ENCODE data around the gene TSPAN3. TPM values are rescaled to one million over a fixed set of nuclear protein-coding genes. Genes with fewer than 3 reads are reported as not detected.

TSPAN3 gene
- polyA plus RNA-seq, 1 donor, result 556 TPM

GRCh38 chr15:77009176-77009575 lies 61.7 kb downstream of the TSPAN3 start:
- Histone ChIP-seq H3K9me3 (ENCODE audit: control insufficient read depth, low read depth, low read length) (no peaks in the 10 kb centered on the region), H3K27ac (ENCODE audit: low read length) (no peak overlapping the region), H3K4me1 (ENCODE audit: control insufficient read depth, insufficient read depth, low read length) (no peaks in the 10 kb centered on the region), H3K4me3 (ENCODE audit: low read length) (no peak overlapping the region), H3K36me3 (ENCODE audit: control insufficient read depth, insufficient read depth, low read length) (no peaks in the 10 kb centered on the region), H3K27me3 (ENCODE audit: control insufficient read depth, insufficient read depth, low read length) (no peaks in the 10 kb centered on the region)
- DNase-seq, result no peak
- WGBS (ENCODE audit: insufficient coverage, low lambda C conversion rate), result no CpG with 5 or more reads among the region's 6 CpGs

DNA sequence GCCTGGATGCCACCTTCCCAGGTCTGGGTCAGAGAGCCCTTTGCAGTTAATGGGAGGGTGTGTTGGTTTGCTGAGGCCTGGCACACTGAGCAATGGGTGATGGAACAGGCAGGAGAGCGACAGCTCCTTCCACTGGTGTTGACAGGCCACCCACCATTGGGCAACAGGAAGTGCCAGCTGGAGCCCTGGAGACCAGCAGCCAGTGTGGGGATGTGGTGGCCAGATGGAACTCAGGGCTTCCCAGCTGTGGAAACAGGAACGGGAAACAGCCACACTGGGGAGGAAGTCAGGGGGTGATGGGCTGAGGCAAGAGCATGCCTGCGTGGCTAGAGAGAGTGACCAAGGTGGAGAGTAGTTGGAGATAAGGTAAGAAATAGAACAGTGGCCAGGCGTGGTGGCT lies 66.7 kb downstream of the TSPAN3 start:
- Histone ChIP-seq H3K27me3 (ENCODE audit: control insufficient read depth, insufficient read depth, low read length) (no peaks in the 10 kb centered on the region), H3K27ac (ENCODE audit: low read length) (no peak overlapping the region), H3K4me1 (ENCODE audit: control insufficient read depth, insufficient read depth, low read length) (no peaks in the 10 kb centered on the region), H3K9me3 (ENCODE audit: control insufficient read depth, low read depth, low read length) (no peaks in the 10 kb centered on the region), H3K4me3 (ENCODE audit: low read length) (no peak overlapping the region), H3K36me3 (ENCODE audit: control insufficient read depth, insufficient read depth, low read length) (no peaks in the 10 kb centered on the region)
- no peak for DNase-seq
- 72% methylated on average over 2 of the region's 4 CpGs for WGBS (ENCODE audit: insufficient coverage, low lambda C conversion rate)

GRCh38 chr15:77002954-77003912 lies 67.7 kb downstream of the TSPAN3 start:
- Histone ChIP-seq H3K4me3 (ENCODE audit: low read length) (no peak overlapping the region), H3K9me3 (ENCODE audit: control insufficient read depth, low read depth, low read length) (no peaks in the 10 kb centered on the region), H3K36me3 (ENCODE audit: control insufficient read depth, insufficient read depth, low read length) (no peaks in the 10 kb centered on the region), H3K4me1 (ENCODE audit: control insufficient read depth, insufficient read depth, low read length) (no peaks in the 10 kb centered on the region), H3K27ac (ENCODE audit: low read length) (no peak overlapping the region), H3K27me3 (ENCODE audit: control insufficient read depth, insufficient read depth, low read length) (no peaks in the 10 kb centered on the region)
- no peak for DNase-seq
- no CpG with 5 or more reads among the region's 16 CpGs for WGBS (ENCODE audit: insufficient coverage, low lambda C conversion rate)

DNA sequence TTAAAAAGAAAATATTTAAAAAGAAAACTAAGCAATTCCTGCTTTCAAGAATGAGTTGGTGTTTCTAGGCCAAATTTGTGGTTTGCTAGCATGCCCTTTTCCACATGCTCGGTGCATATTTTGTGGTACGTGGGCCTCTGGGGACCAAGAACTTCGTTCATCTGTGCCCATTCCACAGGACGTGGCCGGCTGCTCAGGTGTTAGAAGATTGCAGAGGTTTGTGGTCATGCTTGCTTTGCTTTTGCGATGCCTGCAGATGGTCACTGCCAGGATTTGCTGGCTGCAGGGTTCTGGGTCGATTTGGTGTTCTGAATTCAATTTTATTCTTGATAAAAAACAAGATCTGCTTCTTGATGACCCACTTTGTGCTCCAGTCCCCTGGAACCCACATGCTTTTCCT lies 68.5 kb downstream of the TSPAN3 start:
- no peaks in the 10 kb centered on the region for H3K36me3 ChIP-seq (ENCODE audit: control insufficient read depth, insufficient read depth, low read length)
- no peaks in the 10 kb centered on the region for H3K27me3 ChIP-seq (ENCODE audit: control insufficient read depth, insufficient read depth, low read length)
- no peaks in the 10 kb centered on the region for H3K4me1 ChIP-seq (ENCODE audit: control insufficient read depth, insufficient read depth, low read length)
- H3K9me3 ChIP-seq (ENCODE audit: control insufficient read depth, low read depth, low read length), result no peaks in the 10 kb centered on the region
- no peak overlapping the region for H3K27ac ChIP-seq (ENCODE audit: low read length)
- WGBS (ENCODE audit: insufficient coverage, low lambda C conversion rate), result no CpG with 5 or more reads among the region's 7 CpGs
- no peak overlapping the region for H3K4me3 ChIP-seq (ENCODE audit: low read length)
- no peak for DNase-seq

- DNase-seq, result no peak
- Histone ChIP-seq H3K27me3 (ENCODE audit: control insufficient read depth, insufficient read depth, low read length) (no peaks in the 10 kb centered on the region), H3K4me3 (ENCODE audit: low read length) (no peak overlapping the region), H3K27ac (ENCODE audit: low read length) (no peak overlapping the region), H3K36me3 (ENCODE audit: control insufficient read depth, insufficient read depth, low read length) (no peaks in the 10 kb centered on the region), H3K4me1 (ENCODE audit: control insufficient read depth, insufficient read depth, low read length) (no peaks in the 10 kb centered on the region), H3K9me3 (ENCODE audit: control insufficient read depth, low read depth, low read length) (no peaks in the 10 kb centered on the region)
- no CpG with 5 or more reads among the region's 4 CpGs for WGBS (ENCODE audit: insufficient coverage, low lambda C conversion rate)
Observed at GRCh38 chr15:77001966-77002365, 68.9 kb downstream of the TSPAN3 start.

GRCh38 chr15:77001351-77001750 lies 69.6 kb downstream of the TSPAN3 start:
- 73% methylated on average over 2 of the region's 4 CpGs for WGBS (ENCODE audit: insufficient coverage, low lambda C conversion rate)
- Histone ChIP-seq H3K9me3 (ENCODE audit: control insufficient read depth, low read depth, low read length) (no peaks in the 10 kb centered on the region), H3K4me1 (ENCODE audit: control insufficient read depth, insufficient read depth, low read length) (no peaks in the 10 kb centered on the region), H3K27me3 (ENCODE audit: control insufficient read depth, insufficient read depth, low read length) (no peaks in the 10 kb centered on the region), H3K36me3 (ENCODE audit: control insufficient read depth, insufficient read depth, low read length) (no peaks in the 10 kb centered on the region), H3K4me3 (ENCODE audit: low read length) (no peak overlapping the region), H3K27ac (ENCODE audit: low read length) (no peak overlapping the region)
- no peak for DNase-seq

- Histone ChIP-seq H3K27me3 (ENCODE audit: control insufficient read depth, insufficient read depth, low read length) (no peaks in the 10 kb centered on the region), H3K27ac (ENCODE audit: low read length) (no peak overlapping the region), H3K4me3 (ENCODE audit: low read length) (no peak overlapping the region), H3K9me3 (ENCODE audit: control insufficient read depth, low read depth, low read length) (no peaks in the 10 kb centered on the region), H3K4me1 (ENCODE audit: control insufficient read depth, insufficient read depth, low read length) (no peaks in the 10 kb centered on the region), H3K36me3 (ENCODE audit: control insufficient read depth, insufficient read depth, low read length) (no peaks in the 10 kb centered on the region)
- DNase-seq, result no peak
- no CpG with 5 or more reads among the region's 2 CpGs for WGBS (ENCODE audit: insufficient coverage, low lambda C conversion rate)
Observed at GRCh38 chr15:76999996-77000395, 70.9 kb downstream of the TSPAN3 start.

DNA sequence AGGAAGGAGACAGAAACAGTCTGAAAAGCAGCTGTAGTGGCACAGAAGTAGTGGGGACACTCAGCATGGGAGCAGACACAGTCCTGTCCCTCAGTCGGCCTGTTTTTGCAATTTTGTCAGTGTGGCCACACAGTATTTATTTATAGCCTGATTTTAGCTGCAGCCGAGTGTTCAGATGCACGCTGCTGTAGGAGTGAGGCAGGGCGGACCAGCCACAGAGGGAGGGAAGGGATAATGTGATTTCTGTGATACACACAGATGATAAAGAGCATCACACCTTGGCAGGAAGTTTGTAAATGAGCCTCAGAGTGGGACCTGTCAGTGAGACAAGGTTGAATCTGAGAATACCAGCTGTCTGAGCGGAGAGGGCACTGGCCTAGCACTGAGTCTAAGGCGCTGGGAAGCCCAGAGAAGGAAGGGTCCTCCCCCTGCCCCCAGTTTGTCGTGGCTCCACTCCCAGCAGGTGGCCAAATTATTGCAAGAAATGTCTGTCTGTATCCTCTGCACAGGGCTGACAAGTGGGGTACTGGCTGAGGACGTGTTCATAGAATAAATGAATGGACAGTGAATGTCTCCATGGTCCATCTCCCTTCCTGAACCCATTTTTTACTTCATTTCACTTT lies 72.1 kb downstream of the TSPAN3 start:
- H3K4me1 ChIP-seq (ENCODE audit: control insufficient read depth, insufficient read depth, low read length), result peaks cover under 1% of the 10 kb centered on the region

GRCh38 chr15:76996526-76997401 lies 74.1 kb downstream of the TSPAN3 start:
- no peak for DNase-seq
- Histone ChIP-seq H3K9me3 (ENCODE audit: control insufficient read depth, low read depth, low read length) (no peaks in the 10 kb centered on the region), H3K4me3 (ENCODE audit: low read length) (no peak overlapping the region), H3K27ac (ENCODE audit: low read length) (no peak overlapping the region), H3K36me3 (ENCODE audit: control insufficient read depth, insufficient read depth, low read length) (no peaks in the 10 kb centered on the region), H3K4me1 (ENCODE audit: control insufficient read depth, insufficient read depth, low read length) (peaks cover 4% of the 10 kb centered on the region), H3K27me3 (ENCODE audit: control insufficient read depth, insufficient read depth, low read length) (no peaks in the 10 kb centered on the region)
- no CpG with 5 or more reads among the region's 14 CpGs for WGBS (ENCODE audit: insufficient coverage, low lambda C conversion rate)

More for the DNA sequence above, 72.1 kb downstream of the TSPAN3 start:
- Histone ChIP-seq H3K4me3 (ENCODE audit: low read length) (no peak overlapping the region), H3K27ac (ENCODE audit: low read length) (no peak overlapping the region), H3K27me3 (ENCODE audit: control insufficient read depth, insufficient read depth, low read length) (no peaks in the 10 kb centered on the region), H3K9me3 (ENCODE audit: control insufficient read depth, low read depth, low read length) (no peaks in the 10 kb centered on the region), H3K36me3 (ENCODE audit: control insufficient read depth, insufficient read depth, low read length) (no peaks in the 10 kb centered on the region)
- DNase-seq, result no peak
- WGBS (ENCODE audit: insufficient coverage, low lambda C conversion rate), result 59% methylated on average over 2 of the region's 8 CpGs

- no CpG with 5 or more reads among the region's 9 CpGs for WGBS (ENCODE audit: insufficient coverage, low lambda C conversion rate)
- H3K4me1 ChIP-seq (ENCODE audit: control insufficient read depth, insufficient read depth, low read length), result peaks cover 4% of the 10 kb centered on the region
Observed at GRCh38 chr15:76996076-76996525, 74.8 kb downstream of the TSPAN3 start.

More at GRCh38 chr15:76996076-76996525, 74.8 kb downstream of the TSPAN3 start:
- H3K4me3 ChIP-seq (ENCODE audit: low read length), result no peak overlapping the region
- H3K27ac ChIP-seq (ENCODE audit: low read length), result no peak overlapping the region
- no peaks in the 10 kb centered on the region for H3K36me3 ChIP-seq (ENCODE audit: control insufficient read depth, insufficient read depth, low read length)
- H3K27me3 ChIP-seq (ENCODE audit: control insufficient read depth, insufficient read depth, low read length), result no peaks in the 10 kb centered on the region
- H3K9me3 ChIP-seq (ENCODE audit: control insufficient read depth, low read depth, low read length), result no peaks in the 10 kb centered on the region
- no peak for DNase-seq

All from large intestine (tissue), 3 donors.